ENCODE results near the gene ZMYND19. TPM values are rescaled to one million over a fixed set of nuclear protein-coding genes. Genes with fewer than 3 reads are reported as not detected.
A peak's percentile ranks its signal among the peaks of the same experiment; 100 is the strongest.

The ZMYND19 gene
- total RNA-seq, 2 donors from 2014 or later: 47.8 to 51.0 TPM

- Histone ChIP-seq H3K4me3 (ENCODE audit: low read length) (no peak overlapping the region), H3K27me3 (ENCODE audit: control insufficient read depth, insufficient read depth, low read length, poor library complexity, severe bottlenecking) (no peaks in the 10 kb centered on the region), H3K36me3 (ENCODE audit: control insufficient read depth, insufficient read depth, low read length) (peaks cover 54% of the 10 kb centered on the region), H3K9ac (ENCODE audit: extremely low read depth, low read length, poor library complexity, severe bottlenecking) (no peak overlapping the region), H3K27ac (ENCODE audit: low read depth, low read length) (no peak overlapping the region), H3K4me1 (ENCODE audit: control insufficient read depth, insufficient read depth, low read length) (peaks cover 7% of the 10 kb centered on the region), H3K9me3 (ENCODE audit: control insufficient read depth, low read length) (no peaks in the 10 kb centered on the region)
- H3K9me3 Mint-ChIP-seq: no peaks in the 10 kb centered on the region
- H3K27ac Mint-ChIP-seq: peak overlapping the region; percentile 66
- no peak overlapping the region for H3K4me3 Mint-ChIP-seq
- no peak for TF ChIP-seq CTCF (conservative IDR thresholded peaks at IDR 0.05)
- no peak for DNase-seq
- peaks cover 42% of the 10 kb centered on the region for H3K36me3 Mint-ChIP-seq (ENCODE audit: low read depth)
- no peaks in the 10 kb centered on the region for H3K27me3 Mint-ChIP-seq (ENCODE audit: insufficient read depth)
- 90 to 94% methylated on average over 11 to 22 of the region's 22 CpGs for WGBS, 2 experiments (ENCODE audit: insufficient coverage in 1 of 2, insufficient read length in 1 of 2)
- peaks cover 19% of the 10 kb centered on the region for H3K4me1 Mint-ChIP-seq
These were observed 8.7 kb downstream of the ZMYND19 start for GRCh38 chr9:137581361-137582285.

DNA sequence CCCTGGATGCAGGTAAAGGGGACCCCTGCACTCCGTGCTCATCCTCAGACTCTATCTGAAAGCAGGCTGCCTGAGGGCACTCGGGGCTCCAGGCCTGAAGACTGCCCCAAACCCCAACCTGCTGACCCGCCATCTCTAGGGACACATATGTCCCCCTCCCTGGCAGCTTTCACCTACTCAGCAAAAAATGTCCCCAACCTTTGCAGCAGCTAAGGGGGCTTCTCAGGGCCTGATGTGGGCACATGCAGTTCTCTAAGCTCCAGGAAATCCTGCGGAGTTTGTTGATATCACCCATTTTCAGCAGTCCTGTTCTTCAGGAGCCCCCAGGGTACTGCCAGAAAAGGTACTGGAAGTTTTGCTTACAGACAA lies 9.4 kb downstream of the ZMYND19 start:
- Histone ChIP-seq H3K36me3 (ENCODE audit: control insufficient read depth, insufficient read depth, low read length) (peaks cover 55% of the 10 kb centered on the region), H3K27me3 (ENCODE audit: control insufficient read depth, insufficient read depth, low read length, poor library complexity, severe bottlenecking) (no peaks in the 10 kb centered on the region), H3K9me3 (ENCODE audit: control insufficient read depth, low read length) (no peaks in the 10 kb centered on the region), H3K4me1 (ENCODE audit: control insufficient read depth, insufficient read depth, low read length) (peaks cover 7% of the 10 kb centered on the region), H3K4me3 (ENCODE audit: low read length) (no peak overlapping the region), H3K27ac (ENCODE audit: low read depth, low read length) (no peak overlapping the region), H3K9ac (ENCODE audit: extremely low read depth, low read length, poor library complexity, severe bottlenecking) (no peak overlapping the region)
- no peak overlapping the region for H3K4me3 Mint-ChIP-seq
- DNase-seq: no peak
- WGBS, 2 experiments (ENCODE audit: insufficient coverage in 1 of 2, insufficient read length in 1 of 2): 94 to 95% methylated on average over 4 of the region's 4 CpGs
- no peak for TF ChIP-seq CTCF (conservative IDR thresholded peaks at IDR 0.05)
- H3K36me3 Mint-ChIP-seq (ENCODE audit: low read depth): peaks cover 41% of the 10 kb centered on the region
- H3K4me1 Mint-ChIP-seq: peaks cover 19% of the 10 kb centered on the region
- no peak overlapping the region for H3K27ac Mint-ChIP-seq
- H3K27me3 Mint-ChIP-seq (ENCODE audit: insufficient read depth): no peaks in the 10 kb centered on the region
- no peaks in the 10 kb centered on the region for H3K9me3 Mint-ChIP-seq

GRCh38 chr9:137580209-137580953 lies 9.9 kb downstream of the ZMYND19 start:
- H3K36me3 ChIP-seq (ENCODE audit: control insufficient read depth, insufficient read depth, low read length): peaks cover 55% of the 10 kb centered on the region
- no peak overlapping the region for H3K27ac ChIP-seq (ENCODE audit: low read depth, low read length)
- Mint-ChIP-seq H3K27ac (peak overlapping the region; percentile 52), H3K27me3 (ENCODE audit: insufficient read depth) (no peaks in the 10 kb centered on the region), H3K4me1 (peaks cover 19% of the 10 kb centered on the region), H3K4me3 (peak overlapping the region; percentile 82), H3K36me3 (ENCODE audit: low read depth) (peaks cover 41% of the 10 kb centered on the region), H3K9me3 (no peaks in the 10 kb centered on the region)
- 91 to 92% methylated on average over 15 to 23 of the region's 23 CpGs for WGBS, 2 experiments (ENCODE audit: insufficient coverage in 1 of 2, insufficient read length in 1 of 2)
- DNase-seq: no peak
- H3K9me3 ChIP-seq (ENCODE audit: control insufficient read depth, low read length): no peaks in the 10 kb centered on the region
- peaks cover 7% of the 10 kb centered on the region for H3K4me1 ChIP-seq (ENCODE audit: control insufficient read depth, insufficient read depth, low read length)
- no peak overlapping the region for H3K4me3 ChIP-seq (ENCODE audit: low read length)
- no peak for TF ChIP-seq CTCF (conservative IDR thresholded peaks at IDR 0.05)
- H3K27me3 ChIP-seq (ENCODE audit: control insufficient read depth, insufficient read depth, low read length, poor library complexity, severe bottlenecking): no peaks in the 10 kb centered on the region
- no peak overlapping the region for H3K9ac ChIP-seq (ENCODE audit: extremely low read depth, low read length, poor library complexity, severe bottlenecking)

Data from endodermal cell (in vitro differentiated cells).